Measurements from ENCODE around the gene TMEM72. TPM values are rescaled to one million over a fixed set of nuclear protein-coding genes. Genes with fewer than 3 reads are reported as not detected.

The TMEM72 gene
- total and polyA plus RNA-seq, 2 of the 13 experiments (the other 11 are each of a cell fraction or from before 2014, with no cell fraction given) = 0.04 TPM; not detected in 1

GRCh38 chr10:44975431-44976331 lies 64.5 kb downstream of the TMEM72 start (continued):
- TF ChIP-seq E2F1 (CRISPR knock-in tag; IDR thresholded peaks at IDR 0.05) (no peak), TAF15 (IDR thresholded peaks at IDR 0.05; ENCODE audit: low read depth, low read length, poor library complexity, severe bottlenecking) (no peak), ZNF30 (CRISPR knock-in tag; IDR thresholded peaks at IDR 0.05) (no peak), ZFX (CRISPR knock-in tag; IDR thresholded peaks at IDR 0.05; ENCODE audit: low read depth) (peak; percentile 21; the same call in 1 of the 2 replicates), HNRNPK (IDR thresholded peaks at IDR 0.05; ENCODE audit: low read depth, low read length, poor library complexity, severe bottlenecking) (peak; percentile 82), ZBTB33 (CRISPR knock-in tag; IDR thresholded peaks at IDR 0.05) (no peak; the same call in 1 of the 2 replicates), KMT2A (CRISPR knock-in tag; IDR thresholded peaks at IDR 0.05) (no peak), ZNF598 (CRISPR knock-in tag; IDR thresholded peaks at IDR 0.05; ENCODE audit: borderline replicate concordance) (no peak), ZNF256 (CRISPR knock-in tag; conservative IDR thresholded peaks at IDR 0.05) (no peak), ZNF746 (CRISPR knock-in tag; IDR thresholded peaks at IDR 0.05) (no peak), CEBPB (IDR thresholded peaks at IDR 0.05; ENCODE audit: borderline replicate concordance, low read depth, low read length) (no peak), KLF15 (CRISPR knock-in tag; IDR thresholded peaks at IDR 0.05; ENCODE audit: borderline replicate concordance) (no peak), TMF1 (CRISPR knock-in tag; IDR thresholded peaks at IDR 0.05; ENCODE audit: low read depth) (no peak), KDM6A (CRISPR knock-in tag; IDR thresholded peaks at IDR 0.05; ENCODE audit: low read depth) (peak; percentile 22; the same call in 1 of the 2 replicates), ARNTL (CRISPR knock-in tag; IDR thresholded peaks at IDR 0.05) (no peak; the same call in 1 of the 2 replicates), FOSL2 (CRISPR knock-in tag; IDR thresholded peaks at IDR 0.05) (peak; percentile 61; the same call in 1 of the 2 replicates), NCOR1 (IDR thresholded peaks at IDR 0.05; ENCODE audit: borderline replicate concordance, low read length) (no peak)
- TF ChIP-seq, protein P1, sequence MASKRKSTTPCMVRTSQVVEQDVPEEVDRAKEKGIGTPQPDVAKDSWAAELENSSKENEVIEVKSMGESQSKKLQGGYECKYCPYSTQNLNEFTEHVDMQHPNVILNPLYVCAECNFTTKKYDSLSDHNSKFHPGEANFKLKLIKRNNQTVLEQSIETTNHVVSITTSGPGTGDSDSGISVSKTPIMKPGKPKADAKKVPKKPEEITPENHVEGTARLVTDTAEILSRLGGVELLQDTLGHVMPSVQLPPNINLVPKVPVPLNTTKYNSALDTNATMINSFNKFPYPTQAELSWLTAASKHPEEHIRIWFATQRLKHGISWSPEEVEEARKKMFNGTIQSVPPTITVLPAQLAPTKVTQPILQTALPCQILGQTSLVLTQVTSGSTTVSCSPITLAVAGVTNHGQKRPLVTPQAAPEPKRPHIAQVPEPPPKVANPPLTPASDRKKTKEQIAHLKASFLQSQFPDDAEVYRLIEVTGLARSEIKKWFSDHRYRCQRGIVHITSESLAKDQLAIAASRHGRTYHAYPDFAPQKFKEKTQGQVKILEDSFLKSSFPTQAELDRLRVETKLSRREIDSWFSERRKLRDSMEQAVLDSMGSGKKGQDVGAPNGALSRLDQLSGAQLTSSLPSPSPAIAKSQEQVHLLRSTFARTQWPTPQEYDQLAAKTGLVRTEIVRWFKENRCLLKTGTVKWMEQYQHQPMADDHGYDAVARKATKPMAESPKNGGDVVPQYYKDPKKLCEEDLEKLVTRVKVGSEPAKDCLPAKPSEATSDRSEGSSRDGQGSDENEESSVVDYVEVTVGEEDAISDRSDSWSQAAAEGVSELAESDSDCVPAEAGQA (IDR thresholded peaks at IDR 0.05; ENCODE audit: low read depth) = no peak
- TF ChIP-seq, protein P1 (CRISPR knock-in tag; IDR thresholded peaks at IDR 0.05; ENCODE audit: borderline replicate concordance) = no peak; the same call in 1 of the 2 replicates
